ENCODE measurements around the gene GALK1. TPM values are rescaled to one million over a fixed set of nuclear protein-coding genes. Genes with fewer than 3 reads are reported as not detected.
A peak's percentile ranks its signal among the peaks of the same experiment; 100 is the strongest.

GALK1 gene
- total and polyA plus RNA-seq, 12 donors: 5.2 to 44.6 (median 15.3) TPM

DNA sequence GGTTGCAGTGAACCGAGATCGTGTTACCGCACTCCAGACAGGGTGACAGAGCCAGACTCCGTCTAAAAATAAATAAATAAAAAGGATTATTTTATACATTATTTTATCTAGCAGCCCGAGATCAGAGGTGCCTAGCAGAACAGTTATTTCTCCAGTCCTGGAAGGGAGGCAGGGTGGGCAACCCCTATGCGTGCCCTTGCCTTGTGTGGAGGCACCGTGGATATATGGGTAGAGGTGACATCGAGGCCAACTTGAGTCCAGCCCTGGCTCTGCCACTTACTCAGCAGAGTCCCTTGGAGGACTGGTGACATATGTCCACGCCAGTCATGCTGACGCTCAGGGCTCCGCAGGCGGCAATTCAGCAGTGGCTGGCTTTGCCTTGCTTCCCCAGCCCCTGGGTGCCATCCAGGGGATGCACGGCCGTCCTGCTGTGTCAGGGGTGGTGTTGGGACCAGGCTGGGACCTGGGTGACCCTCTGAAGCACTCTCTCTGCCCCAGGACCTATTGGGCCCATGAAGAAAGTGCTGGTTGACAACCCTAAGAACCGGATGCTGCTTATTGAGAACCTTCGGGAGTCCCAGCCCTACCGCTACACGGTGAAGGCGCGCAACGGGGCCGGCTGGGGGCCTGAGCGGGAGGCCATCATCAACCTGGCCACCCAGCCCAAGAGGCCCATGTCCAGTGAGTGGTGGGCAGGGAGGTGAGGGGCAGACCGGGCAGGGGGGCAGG, 13.2 kb downstream of the GALK1 start:
- ATAC-seq (no peak), DNase-seq (no peak)
- TF ChIP-seq CTCF (IDR thresholded peaks at IDR 0.05): no peak
- Histone ChIP-seq H3K27ac (no peak overlapping the region), H3K36me3 (peaks cover 0 to 26% (median 0%) of the 10 kb centered on the region in 9 donors), H3K4me3 (no peak overlapping the region), H3K9me3 (no peaks in the 10 kb centered on the region), H3K27me3 (no peaks in the 10 kb centered on the region), H3K4me1 (peaks cover 7 to 36% (median 26%) of the 10 kb centered on the region in 9 donors)
- intact Hi-C loops (cut with DNase I): loop anchor here in 5 of 10 donors (2.0 to 10.0 kb wide), 7 partner anchors 73 to 327 kb away; partner anchors contain the start of gene SMIM5 (in 3 of the 5)
- WGBS, 2 donors: 83 to 84% methylated on average over 24 of the region's 24 CpGs

- H3K27me3 ChIP-seq: no peaks in the 10 kb centered on the region
- intact Hi-C loops (cut with DNase I): loop anchor here in 8 of 10 donors (1.0 to 10.0 kb wide), 8 partner anchors 72 to 326 kb away; partner anchors contain the start of gene SMIM5 (in 6 of the 8)
- peaks cover 0 to 22% (median 0%) of the 10 kb centered on the region in 9 donors for H3K36me3 ChIP-seq
- peaks cover 7 to 36% (median 26%) of the 10 kb centered on the region in 9 donors for H3K4me1 ChIP-seq
- no peak for DNase-seq
- no peak for ATAC-seq
- H3K9me3 ChIP-seq: no peaks in the 10 kb centered on the region
- H3K4me3 ChIP-seq: no peak overlapping the region
- H3K27ac ChIP-seq: no peak overlapping the region
- 80 to 87% methylated on average over 23 of the region's 23 CpGs for WGBS, 2 donors
- no peak for TF ChIP-seq CTCF (IDR thresholded peaks at IDR 0.05)
Measured at GRCh38 chr17:75750661-75751423, 14.2 kb downstream of the GALK1 start.

DNA sequence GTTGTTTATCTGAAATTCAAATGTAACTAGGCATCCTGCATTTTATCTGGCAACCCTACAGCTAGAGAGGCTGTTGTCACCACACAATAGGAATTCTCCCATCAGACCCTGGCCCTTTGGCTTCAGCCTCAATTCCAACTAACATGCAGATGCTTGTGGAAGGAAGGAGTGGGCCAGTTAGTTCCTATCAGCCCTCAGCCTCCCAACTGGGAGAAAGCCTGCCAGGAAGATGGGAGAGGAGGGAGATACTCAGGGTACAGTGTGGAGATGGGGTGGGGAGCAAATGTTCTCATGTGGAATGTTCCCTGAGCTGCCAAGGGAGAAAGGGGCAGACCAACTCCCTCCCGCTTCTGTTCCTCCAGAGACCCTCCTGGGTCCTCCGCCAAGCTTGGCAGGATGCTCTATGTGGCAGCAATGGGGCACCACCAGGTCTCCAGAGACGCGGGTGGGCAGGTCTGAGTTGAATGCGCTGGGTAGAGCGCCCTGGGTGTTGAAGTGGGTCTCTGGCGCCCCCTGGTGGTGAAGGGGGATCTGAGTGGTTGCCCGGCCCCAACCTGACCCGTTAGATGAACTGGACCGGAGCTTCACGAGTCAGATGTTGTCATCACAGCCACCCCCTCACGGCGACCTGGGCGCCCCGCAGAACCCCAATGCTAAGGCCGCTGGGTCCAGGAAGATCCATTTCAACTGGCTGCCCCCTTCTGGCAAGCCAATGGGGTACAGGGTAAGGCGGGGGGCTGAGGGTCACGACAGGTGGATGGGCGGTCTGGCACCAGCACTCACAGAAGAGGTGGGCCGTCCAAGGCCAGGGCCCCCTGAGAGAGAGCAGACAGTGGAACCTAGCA, 15.2 kb downstream of the GALK1 start:
- Histone ChIP-seq H3K4me1 (peaks cover 7 to 36% (median 26%) of the 10 kb centered on the region in 9 donors), H3K36me3 (peaks cover 0 to 22% (median 0%) of the 10 kb centered on the region in 9 donors), H3K27ac (no peak overlapping the region), H3K4me3 (no peak overlapping the region), H3K9me3 (no peaks in the 10 kb centered on the region), H3K27me3 (no peaks in the 10 kb centered on the region)
- DNase-seq: peak; percentile 86 to 88
- peak; percentile 68 to 88 (median 78) for ATAC-seq
- peak; percentile 95 to 98 (median 96) for TF ChIP-seq CTCF (IDR thresholded peaks at IDR 0.05)
- WGBS, 2 donors: 14 to 17% methylated on average over 20 of the region's 20 CpGs
- intact Hi-C loops (cut with DNase I): loop anchor here (1.0 to 10.0 kb wide), 11 partner anchors 71 to 335 kb away; partner anchors contain the start of gene SMIM5 (in 9 of the 10)
